22Rv1 (cell line): ENCODE data around the gene AFDN.

Experiments
- CTCF ChIP-seq: fragments of 450-650 bp; IDR thresholded peaks from 2 replicates; pipeline ENCODE4 v1.5.1; 2017; ENCODE audit warnings: mild to moderate bottlenecking
- ZFX ChIP-seq: fragments of 450-650 bp; IDR thresholded peaks from 2 replicates; pipeline ENCODE4 v1.6.1; 2017; ENCODE audit warnings: antibody characterized with exemption, borderline replicate concordance

- 0 out of 2 replicates have a peak, but pooled peaks have one; percentile 0 for TF ChIP-seq CTCF
- no peak for TF ChIP-seq ZFX
Observed at GRCh38 chr6:167791780-167792478, 34.8 kb upstream of the AFDN start.
